Epithelial cell of proximal tubule (primary cell): ENCODE results near the gene FGFBP1. TPM values are rescaled to one million over a fixed set of nuclear protein-coding genes. Genes with fewer than 3 reads are reported as not detected.

Experiments used
- DNase-seq: peaks from one replicate; pipeline ENCODE4 v3.0.0-alpha.2; 2011; ENCODE audit warnings: low read depth
- H3K4me3 ChIP-seq: 2 replicates; pipeline ENCODE4 v1.5.1; 2011; ENCODE audit warnings: low read depth, mild to moderate bottlenecking, low read length
- total RNA-seq: library from RNA; depleted of rRNA; stranded (reverse); fragments of >200 nt; gene quantifications from 2 replicates; pipeline ENCODE4 v1.2.3, GENCODE V29; 2015
- TF ChIP-seq, protein P1 (sequence below): conservative IDR thresholded peaks from 2 replicates; pipeline ENCODE4 v1.5.1; 2012; ENCODE audit warnings: low read depth, mild to moderate bottlenecking, low read length

FGFBP1 gene
- total RNA-seq, 1 donor from 2014 or later = 36.8 TPM

DNA sequence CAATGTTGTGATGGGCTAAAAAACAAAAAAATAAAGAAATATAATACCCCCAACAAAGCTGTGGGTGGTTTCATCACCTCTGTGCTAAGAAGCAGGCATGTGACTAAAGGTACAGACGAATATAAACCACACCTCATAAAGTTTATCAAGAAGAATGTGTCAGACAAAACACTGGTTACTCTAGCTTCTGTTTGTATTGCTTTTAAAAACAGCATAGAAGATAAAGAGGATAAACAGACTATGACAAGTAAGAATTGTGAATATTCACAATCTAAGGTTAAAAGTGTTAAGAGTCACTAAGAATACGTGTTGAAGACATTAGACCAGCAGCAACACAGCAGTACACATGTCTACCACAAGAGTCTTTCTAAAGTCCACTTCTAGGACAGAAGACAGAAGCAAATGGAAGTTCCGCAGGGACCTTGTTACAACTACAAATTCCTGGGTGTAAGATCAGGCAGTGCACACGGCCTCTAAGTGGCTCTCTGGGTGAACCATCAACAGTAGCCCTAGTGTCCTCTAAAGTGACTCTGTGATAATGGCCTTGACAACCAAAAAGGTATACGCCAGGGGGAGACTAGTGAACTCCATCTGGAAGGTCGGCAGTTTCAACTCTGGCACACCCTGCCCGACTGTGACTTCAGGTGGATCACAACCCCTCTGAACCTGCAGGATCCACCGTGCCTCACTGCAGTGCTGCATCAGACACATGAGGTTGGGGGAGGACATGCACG lies 32.7 kb upstream of the FGFBP1 start:
- TF ChIP-seq, protein P1, sequence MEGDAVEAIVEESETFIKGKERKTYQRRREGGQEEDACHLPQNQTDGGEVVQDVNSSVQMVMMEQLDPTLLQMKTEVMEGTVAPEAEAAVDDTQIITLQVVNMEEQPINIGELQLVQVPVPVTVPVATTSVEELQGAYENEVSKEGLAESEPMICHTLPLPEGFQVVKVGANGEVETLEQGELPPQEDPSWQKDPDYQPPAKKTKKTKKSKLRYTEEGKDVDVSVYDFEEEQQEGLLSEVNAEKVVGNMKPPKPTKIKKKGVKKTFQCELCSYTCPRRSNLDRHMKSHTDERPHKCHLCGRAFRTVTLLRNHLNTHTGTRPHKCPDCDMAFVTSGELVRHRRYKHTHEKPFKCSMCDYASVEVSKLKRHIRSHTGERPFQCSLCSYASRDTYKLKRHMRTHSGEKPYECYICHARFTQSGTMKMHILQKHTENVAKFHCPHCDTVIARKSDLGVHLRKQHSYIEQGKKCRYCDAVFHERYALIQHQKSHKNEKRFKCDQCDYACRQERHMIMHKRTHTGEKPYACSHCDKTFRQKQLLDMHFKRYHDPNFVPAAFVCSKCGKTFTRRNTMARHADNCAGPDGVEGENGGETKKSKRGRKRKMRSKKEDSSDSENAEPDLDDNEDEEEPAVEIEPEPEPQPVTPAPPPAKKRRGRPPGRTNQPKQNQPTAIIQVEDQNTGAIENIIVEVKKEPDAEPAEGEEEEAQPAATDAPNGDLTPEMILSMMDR = no peak
- no peak for DNase-seq
- no peak overlapping the region for H3K4me3 ChIP-seq

DNA sequence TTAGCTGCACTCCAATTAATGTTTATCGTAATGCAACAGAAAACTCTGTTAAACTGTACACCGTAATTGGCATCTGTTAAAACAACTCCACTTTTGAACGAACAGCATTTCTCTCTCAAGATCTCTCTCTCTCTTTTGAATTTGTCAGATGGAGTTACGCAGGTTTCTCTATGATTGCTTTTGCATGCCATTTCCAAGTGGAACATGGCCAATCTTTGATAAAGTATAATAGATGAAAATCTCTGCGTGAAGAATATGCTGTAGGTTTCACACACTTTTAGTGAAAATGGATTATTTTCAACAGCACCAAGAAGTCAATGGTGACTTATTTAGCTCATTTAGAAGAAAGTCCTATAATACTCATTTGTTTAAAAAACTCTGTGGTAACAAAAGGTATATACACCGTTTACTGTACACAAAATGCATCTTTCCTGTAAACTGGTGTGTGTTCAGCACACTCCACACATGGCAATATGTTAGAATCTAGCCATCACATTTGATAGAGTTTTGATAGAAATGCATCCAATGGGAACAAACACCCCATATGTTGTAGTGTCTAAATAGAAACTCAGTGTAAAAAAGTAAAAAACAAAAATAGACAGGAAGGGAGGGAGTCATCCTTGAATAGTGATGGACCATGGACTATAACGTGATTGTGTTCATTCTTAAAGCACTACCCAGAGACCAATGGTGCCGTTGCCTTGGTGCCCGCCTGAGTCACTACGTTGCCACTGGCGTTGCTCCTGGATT lies 30.2 kb upstream of the FGFBP1 start:
- no peak overlapping the region for H3K4me3 ChIP-seq
- TF ChIP-seq, protein P1 = no peak
- no peak for DNase-seq

DNA sequence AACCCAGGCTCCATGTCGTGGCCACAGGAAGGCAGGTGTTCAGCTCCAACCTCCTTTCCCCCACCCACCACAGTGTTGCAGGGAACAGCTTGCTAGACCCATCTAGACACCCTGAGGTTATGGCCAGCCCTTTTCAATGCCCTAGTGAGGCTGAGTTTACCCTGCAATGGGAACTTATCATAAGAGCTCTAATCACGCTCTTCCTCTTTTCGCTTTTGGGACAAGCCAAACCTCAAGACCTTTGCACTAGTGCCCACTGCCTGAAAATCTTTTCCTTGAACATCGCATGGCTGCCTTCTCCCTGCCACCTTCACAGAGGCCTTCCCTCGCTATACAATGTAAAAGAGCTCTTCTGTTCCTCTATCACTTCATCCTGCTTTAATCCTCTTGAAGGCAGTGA lies 26.8 kb upstream of the FGFBP1 start:
- TF ChIP-seq, protein P1 = no peak
- no peak for DNase-seq
- no peak overlapping the region for H3K4me3 ChIP-seq

DNA sequence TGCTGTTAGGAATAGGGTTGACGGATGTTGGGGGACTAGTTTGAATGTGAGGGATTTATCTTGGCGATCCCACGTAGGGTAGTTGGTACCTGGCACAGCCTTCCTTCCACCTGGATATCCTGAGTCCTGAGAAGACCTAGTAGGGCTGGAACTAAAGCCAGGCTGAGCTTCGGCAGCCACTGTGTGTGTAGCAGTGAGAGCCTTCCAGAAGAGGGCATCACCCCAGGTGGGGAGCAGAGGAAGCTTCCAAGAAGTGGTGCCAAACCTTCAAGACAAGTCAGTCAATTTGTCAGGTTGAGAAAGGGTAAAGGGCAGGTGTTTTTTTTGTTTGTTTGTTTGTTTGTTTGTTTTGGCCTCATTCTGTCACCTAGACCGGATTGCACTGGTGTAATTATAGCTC lies 25.6 kb upstream of the FGFBP1 start:
- DNase-seq = no peak
- TF ChIP-seq, protein P1 = peak; percentile 37
- no peak overlapping the region for H3K4me3 ChIP-seq

DNA sequence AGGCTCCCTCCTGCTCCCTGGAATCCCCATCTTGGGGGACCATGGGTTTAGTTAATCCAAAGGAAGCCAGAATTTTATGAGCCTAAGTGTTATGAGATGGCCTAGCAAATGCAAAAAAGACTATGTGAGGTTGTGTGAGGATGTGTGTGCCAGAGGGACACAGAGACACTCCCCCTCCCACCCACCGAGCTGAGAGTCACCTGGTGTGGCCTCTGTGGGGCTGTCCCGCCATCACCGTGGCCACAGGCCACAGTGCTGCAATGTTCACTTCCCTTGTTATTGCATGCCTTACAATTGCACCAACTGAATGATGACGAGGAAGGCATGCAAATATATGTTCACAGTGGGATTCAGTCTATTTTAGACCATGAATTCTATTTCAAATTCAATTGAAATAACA lies 25.0 kb upstream of the FGFBP1 start:
- DNase-seq = no peak
- H3K4me3 ChIP-seq = no peak overlapping the region
- TF ChIP-seq, protein P1 = no peak

DNA sequence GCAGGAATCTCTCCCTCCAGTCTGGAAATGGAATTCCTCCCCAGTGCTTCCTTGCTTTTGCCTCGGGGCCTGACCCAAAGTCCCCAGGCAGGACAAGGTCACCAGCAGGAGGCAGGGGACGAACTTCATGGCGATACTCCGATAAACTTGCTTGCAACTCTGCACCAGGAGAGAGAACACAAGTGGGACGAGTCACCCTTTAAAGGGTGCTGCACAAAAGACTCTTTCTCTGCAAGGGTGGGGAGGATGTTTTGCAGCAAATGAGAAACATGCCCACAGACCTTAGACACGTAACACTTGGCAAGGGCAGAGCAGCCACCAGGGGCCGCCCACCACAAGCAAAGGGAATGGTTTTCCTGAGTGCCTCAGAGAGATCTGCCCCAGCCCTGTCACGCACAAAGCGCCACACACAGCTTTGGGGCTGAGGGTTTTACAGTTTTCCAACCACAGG lies 24.5 kb upstream of the FGFBP1 start, which contains the start of gene FGFBP2:
Gene FGFBP2, minus strand, starts transcription at position 175 of the 451 bp plus-strand sequence. Its CDS starts 46 bp downstream, at position 129.
- H3K4me3 ChIP-seq = no peak within 1 kb of the TSS
- TF ChIP-seq, protein P1 = peak; percentile 70
- no peak for DNase-seq
